Thyroid gland (tissue), 4 donors: ENCODE results near the gene SLC1A7.

Source experiments
- POLR2A ChIP-seq, 2 donors: fragments of 450-650 bp; IDR thresholded peaks; one replicate each; pipeline ENCODE4 v1.6.1; 2017; ENCODE audit warnings: antibody characterized with exemption in 2 of 2, mild to moderate bottlenecking in 2 of 2, moderate library complexity in 1 of 2
- TF ChIP-seq, protein P1 (sequence below), 6 experiments: fragments of 200-600 bp in 3 of 6; fragments of 450-650 bp in 3 of 6; sonication (generic) in 3 of 6; IDR thresholded peaks; one replicate each; pipeline ENCODE4 v1.5.1; 2016 to 2019; ENCODE audit warnings: antibody characterized with exemption in 6 of 6, mild to moderate bottlenecking in 2 of 6, inconsistent platforms in 1 of 6, moderate library complexity in 1 of 6

GRCh38 chr1:53091841-53092645 is 50.4 kb downstream of the SLC1A7 start:
- TF ChIP-seq, protein P1, sequence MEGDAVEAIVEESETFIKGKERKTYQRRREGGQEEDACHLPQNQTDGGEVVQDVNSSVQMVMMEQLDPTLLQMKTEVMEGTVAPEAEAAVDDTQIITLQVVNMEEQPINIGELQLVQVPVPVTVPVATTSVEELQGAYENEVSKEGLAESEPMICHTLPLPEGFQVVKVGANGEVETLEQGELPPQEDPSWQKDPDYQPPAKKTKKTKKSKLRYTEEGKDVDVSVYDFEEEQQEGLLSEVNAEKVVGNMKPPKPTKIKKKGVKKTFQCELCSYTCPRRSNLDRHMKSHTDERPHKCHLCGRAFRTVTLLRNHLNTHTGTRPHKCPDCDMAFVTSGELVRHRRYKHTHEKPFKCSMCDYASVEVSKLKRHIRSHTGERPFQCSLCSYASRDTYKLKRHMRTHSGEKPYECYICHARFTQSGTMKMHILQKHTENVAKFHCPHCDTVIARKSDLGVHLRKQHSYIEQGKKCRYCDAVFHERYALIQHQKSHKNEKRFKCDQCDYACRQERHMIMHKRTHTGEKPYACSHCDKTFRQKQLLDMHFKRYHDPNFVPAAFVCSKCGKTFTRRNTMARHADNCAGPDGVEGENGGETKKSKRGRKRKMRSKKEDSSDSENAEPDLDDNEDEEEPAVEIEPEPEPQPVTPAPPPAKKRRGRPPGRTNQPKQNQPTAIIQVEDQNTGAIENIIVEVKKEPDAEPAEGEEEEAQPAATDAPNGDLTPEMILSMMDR (IDR thresholded peaks at IDR 0.05): no peak
- no peak for TF ChIP-seq POLR2A (IDR thresholded peaks at IDR 0.05)
